ENCODE measurements around the gene PML.

- TF ChIP-seq CTCF (conservative IDR thresholded peaks at IDR 0.05; ENCODE audit: low read depth, low read length): no peak
- no peak for TF ChIP-seq POLR2A (IDR thresholded peaks at IDR 0.05; ENCODE audit: low read depth, low read length)
These were observed 29.3 kb upstream of the PML start for GRCh38 chr15:73965094-73965757.

All from IMR-90 (cell line).